Retinal pigment epithelial cell (primary cell): Measurements from ENCODE around the gene S100A6.

Source experiments
- DNase-seq: peaks from one replicate; pipeline ENCODE4 v3.0.0-alpha.2; 2010; ENCODE audit warnings: low read depth
- H3K4me3 ChIP-seq: 2 replicates; pipeline ENCODE4 v1.5.1; 2011; ENCODE audit warnings: mild to moderate bottlenecking, low read length, control low read depth, moderate library complexity
- CTCF ChIP-seq: conservative IDR thresholded peaks from 2 replicates; pipeline ENCODE4 v1.5.1; 2011; ENCODE audit warnings: low read depth, low read length, control low read depth, inconsistent platforms

S100A6 gene

GRCh38 chr1:153485863-153486262, 49.9 kb downstream of the S100A6 start:
- TF ChIP-seq CTCF = no peak
- H3K4me3 ChIP-seq = no peak overlapping the region
- peak; percentile 56 for DNase-seq
